Colonic mucosa (tissue), 4 donors: ENCODE measurements around the gene ARCN1. TPM values are rescaled to one million over a fixed set of nuclear protein-coding genes. Genes with fewer than 3 reads are reported as not detected.
A peak's percentile ranks its signal among the peaks of the same experiment; 100 is the strongest.
"Not testable (repeated sequence)": the region's sequence is repeated elsewhere in the genome, so short reads cannot be mapped to it uniquely, and the experiment has no call there.

ENCODE experiments used
- DNase-seq: peaks from one replicate; pipeline ENCODE4 v3.0.0-alpha.2; 2020
- H3K27ac ChIP-seq: fragments of 200-600 bp; one replicate; pipeline ENCODE4 v1.8.0; 2021
- H3K27me3 ChIP-seq: fragments of 200-600 bp; one replicate; pipeline ENCODE4 v1.8.0; 2021
- H3K36me3 ChIP-seq: fragments of 200-600 bp; one replicate; pipeline ENCODE4 v1.8.0; 2021
- H3K4me1 ChIP-seq: fragments of 200-600 bp; one replicate; pipeline ENCODE4 v1.8.0; 2021; ENCODE audit warnings: mild to moderate bottlenecking
- H3K4me3 ChIP-seq: fragments of 200-600 bp; one replicate; pipeline ENCODE4 v1.8.0; 2021
- H3K9ac ChIP-seq, 2 donors: one replicate each; pipeline ENCODE4 v1.7.0; 2013; ENCODE audit warnings: control low read depth in 2 of 2, low read depth in 2 of 2, low read length in 2 of 2
- H3K9me3 ChIP-seq: fragments of 200-600 bp; one replicate; pipeline ENCODE4 v1.8.0; 2021
- intact Hi-C: fragments of 100-400 bp; cut with DNase I; formaldehyde crosslinking; loops from one replicate; pipeline ENCODE4 v1.14.1; 2022
- total RNA-seq, 2 donors: library from RNA; stranded (reverse); fragmentation: NEBNext Ultra II Directional in 1 of 2; extraction: Animal tissue kit (Norgen Biotek cat#: 25700) in 1 of 2; gene quantifications; one replicate each; pipeline ENCODE4 v1.2.1, GENCODE V29; 2021
- TF ChIP-seq, protein P1 (sequence below): fragments of 200-600 bp; IDR thresholded peaks from one replicate; pipeline ENCODE4 v1.8.0; 2022; ENCODE audit warnings: antibody characterized with exemption, mild to moderate bottlenecking
- donor health status: healthy.
- donor health status: DM: no; HTN: no; CAD: no.
- donor health status: DM: no; HTN: no; CAD: no.

ARCN1 gene
- total RNA-seq, 2 donors from 2014 or later, result 151 to 171 TPM

DNA sequence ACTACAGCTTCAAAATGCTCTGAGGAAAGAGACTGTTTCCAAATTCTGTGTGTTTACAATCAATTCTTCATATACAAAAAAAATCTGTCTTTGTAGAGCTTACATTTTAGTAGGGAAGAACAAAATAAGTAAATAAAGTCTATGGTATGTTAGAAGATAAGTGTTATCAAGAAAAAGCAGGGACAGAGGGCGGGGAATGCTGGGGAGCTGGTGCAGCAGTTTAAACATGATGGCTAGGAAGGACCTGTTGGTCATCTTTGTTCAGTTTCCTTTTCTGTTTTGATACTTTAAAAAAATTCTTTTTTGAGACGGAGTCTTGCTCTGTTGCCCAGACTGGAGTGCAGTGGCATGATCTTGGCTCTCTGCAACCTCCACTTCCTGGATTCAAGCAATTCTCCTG, 25.1 kb upstream of the ARCN1 start:
- no peak overlapping the region for H3K9ac ChIP-seq
- no peak for DNase-seq
- no peaks in the 10 kb centered on the region for H3K9me3 ChIP-seq
- H3K27me3 ChIP-seq, result no peaks in the 10 kb centered on the region
- TF ChIP-seq, protein P1, sequence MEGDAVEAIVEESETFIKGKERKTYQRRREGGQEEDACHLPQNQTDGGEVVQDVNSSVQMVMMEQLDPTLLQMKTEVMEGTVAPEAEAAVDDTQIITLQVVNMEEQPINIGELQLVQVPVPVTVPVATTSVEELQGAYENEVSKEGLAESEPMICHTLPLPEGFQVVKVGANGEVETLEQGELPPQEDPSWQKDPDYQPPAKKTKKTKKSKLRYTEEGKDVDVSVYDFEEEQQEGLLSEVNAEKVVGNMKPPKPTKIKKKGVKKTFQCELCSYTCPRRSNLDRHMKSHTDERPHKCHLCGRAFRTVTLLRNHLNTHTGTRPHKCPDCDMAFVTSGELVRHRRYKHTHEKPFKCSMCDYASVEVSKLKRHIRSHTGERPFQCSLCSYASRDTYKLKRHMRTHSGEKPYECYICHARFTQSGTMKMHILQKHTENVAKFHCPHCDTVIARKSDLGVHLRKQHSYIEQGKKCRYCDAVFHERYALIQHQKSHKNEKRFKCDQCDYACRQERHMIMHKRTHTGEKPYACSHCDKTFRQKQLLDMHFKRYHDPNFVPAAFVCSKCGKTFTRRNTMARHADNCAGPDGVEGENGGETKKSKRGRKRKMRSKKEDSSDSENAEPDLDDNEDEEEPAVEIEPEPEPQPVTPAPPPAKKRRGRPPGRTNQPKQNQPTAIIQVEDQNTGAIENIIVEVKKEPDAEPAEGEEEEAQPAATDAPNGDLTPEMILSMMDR, result no peak
- intact Hi-C loops, result no loop called here
- no peaks in the 10 kb centered on the region for H3K4me1 ChIP-seq
- H3K36me3 ChIP-seq, result no peaks in the 10 kb centered on the region
- no peak overlapping the region for H3K27ac ChIP-seq
- H3K4me3 ChIP-seq, result no peak overlapping the region

- H3K36me3 ChIP-seq, result no peaks in the 10 kb centered on the region
- no peak for DNase-seq
- H3K9me3 ChIP-seq, result no peaks in the 10 kb centered on the region
- H3K27me3 ChIP-seq, result no peaks in the 10 kb centered on the region
- no peaks in the 10 kb centered on the region for H3K4me1 ChIP-seq
- intact Hi-C loops, result no loop called here
- no peak overlapping the region for H3K27ac ChIP-seq
- H3K9ac ChIP-seq, result no peak overlapping the region
- TF ChIP-seq, protein P1, result no peak
- no peak overlapping the region for H3K4me3 ChIP-seq
Observed at GRCh38 chr11:118552341-118552740, 19.9 kb upstream of the ARCN1 start.

GRCh38 chr11:118560806-118561205, 11.4 kb upstream of the ARCN1 start:
- TF ChIP-seq, protein P1, result no peak
- Histone ChIP-seq H3K9me3 (no peaks in the 10 kb centered on the region), H3K27ac (no peak overlapping the region), H3K4me1 (no peaks in the 10 kb centered on the region), H3K4me3 (no peak overlapping the region), H3K36me3 (no peaks in the 10 kb centered on the region), H3K9ac (no peak overlapping the region), H3K27me3 (no peaks in the 10 kb centered on the region)
- no peak for DNase-seq
- intact Hi-C loops, result no loop called here

DNA sequence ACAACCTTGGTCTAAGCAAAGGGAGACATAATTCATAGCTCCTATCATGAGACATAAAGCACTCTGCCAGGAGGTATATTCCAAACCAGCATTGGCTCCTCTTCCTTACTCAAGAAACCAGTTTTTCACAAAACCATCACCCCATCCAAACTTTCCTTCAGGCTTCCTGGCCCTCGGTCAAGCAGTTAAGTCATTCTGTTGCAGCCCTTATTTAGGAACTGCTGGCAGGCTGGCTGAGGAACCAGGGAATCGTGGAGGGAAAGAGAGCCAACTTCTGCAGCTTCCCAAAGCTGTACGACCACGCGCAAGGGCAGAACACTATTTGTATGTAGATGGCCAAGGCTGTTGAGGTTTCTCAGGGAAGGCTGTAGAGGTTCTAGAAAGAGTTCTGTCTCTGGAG, 7.2 kb upstream of the ARCN1 start:
- DNase-seq, result peak; percentile 22

GRCh38 chr11:118569670-118570069, 2.5 kb upstream of the ARCN1 start:
- Histone ChIP-seq H3K4me3 (no peak overlapping the region), H3K4me1 (peaks cover 10% of the 10 kb centered on the region), H3K9ac (no peak overlapping the region), H3K27me3 (no peaks in the 10 kb centered on the region), H3K36me3 (no peaks in the 10 kb centered on the region), H3K9me3 (no peaks in the 10 kb centered on the region), H3K27ac (no peak overlapping the region)
- TF ChIP-seq, protein P1, result no peak
- intact Hi-C loops, result no loop called here
- no peak for DNase-seq

More for the DNA sequence above, 7.2 kb upstream of the ARCN1 start:
- Histone ChIP-seq H3K27ac (no peak overlapping the region), H3K36me3 (no peaks in the 10 kb centered on the region), H3K4me1 (no peaks in the 10 kb centered on the region), H3K27me3 (no peaks in the 10 kb centered on the region), H3K9ac (no peak overlapping the region), H3K9me3 (no peaks in the 10 kb centered on the region), H3K4me3 (no peak overlapping the region)
- TF ChIP-seq, protein P1, result no peak
- intact Hi-C loops, result no loop called here

DNA sequence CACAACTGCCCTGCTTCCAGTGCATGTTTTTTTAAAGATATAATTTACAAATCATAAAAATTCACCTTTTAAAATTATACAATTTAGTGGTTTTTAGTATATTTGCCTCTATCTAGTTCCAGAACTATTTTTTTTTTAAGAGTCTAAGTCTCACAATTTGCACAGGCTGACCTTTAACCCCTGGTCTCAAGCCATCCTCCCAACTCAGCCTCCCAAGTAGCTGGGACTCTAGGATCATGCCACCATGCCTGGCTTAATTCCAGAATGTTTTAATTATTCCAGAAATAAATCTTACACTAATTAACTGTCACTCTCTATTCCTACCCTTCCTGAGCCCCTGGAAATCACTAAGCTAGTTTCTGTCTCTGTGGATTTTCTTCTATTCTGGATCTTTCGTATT, 1.4 kb upstream of the ARCN1 start:
- TF ChIP-seq, protein P1, result no peak
- Histone ChIP-seq H3K27ac (no peak overlapping the region), H3K9ac (no peak overlapping the region), H3K27me3 (no peaks in the 10 kb centered on the region), H3K9me3 (no peaks in the 10 kb centered on the region), H3K4me1 (peaks cover 13% of the 10 kb centered on the region), H3K4me3 (no peak overlapping the region), H3K36me3 (no peaks in the 10 kb centered on the region)
- no peak for DNase-seq
- intact Hi-C loops, result no loop called here

DNA sequence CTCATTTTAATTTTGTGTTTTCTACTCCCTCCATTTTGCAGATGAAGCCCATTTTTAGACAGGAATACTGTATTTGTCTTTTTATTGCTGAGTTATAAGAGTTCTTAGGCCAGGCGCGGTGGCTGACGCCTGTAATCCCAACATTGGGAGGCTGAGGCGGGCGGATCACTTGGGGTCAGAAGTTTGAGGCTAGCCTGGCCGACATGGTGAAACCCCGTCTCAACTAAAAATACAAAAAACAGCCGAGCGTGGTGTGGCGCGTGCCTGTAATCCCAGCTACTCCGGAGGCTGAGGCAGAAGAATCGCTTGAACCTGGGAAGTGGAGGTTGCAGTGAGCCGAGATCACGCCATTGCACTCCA, 528 bp upstream of the ARCN1 start:
- Histone ChIP-seq H3K4me3 (peak overlapping the region; percentile 96), H3K9ac (peak overlapping the region; percentile 46 to 69), H3K27ac (peak overlapping the region; percentile 97), H3K4me1 (peaks cover 13% of the 10 kb centered on the region)
- DNase-seq, result peak; percentile 27
- H3K36me3 ChIP-seq, H3K27me3 ChIP-seq, intact Hi-C loops, H3K9me3 ChIP-seq: not testable (repeated sequence)
